T-helper 1 cell (primary cell): ENCODE measurements around the gene CUL3.

Experiments
- DNase-seq, 5 donors: peaks; one replicate each; pipeline ENCODE4 v3.0.0-alpha.2; 2012 to 2020

Gene CUL3

DNA sequence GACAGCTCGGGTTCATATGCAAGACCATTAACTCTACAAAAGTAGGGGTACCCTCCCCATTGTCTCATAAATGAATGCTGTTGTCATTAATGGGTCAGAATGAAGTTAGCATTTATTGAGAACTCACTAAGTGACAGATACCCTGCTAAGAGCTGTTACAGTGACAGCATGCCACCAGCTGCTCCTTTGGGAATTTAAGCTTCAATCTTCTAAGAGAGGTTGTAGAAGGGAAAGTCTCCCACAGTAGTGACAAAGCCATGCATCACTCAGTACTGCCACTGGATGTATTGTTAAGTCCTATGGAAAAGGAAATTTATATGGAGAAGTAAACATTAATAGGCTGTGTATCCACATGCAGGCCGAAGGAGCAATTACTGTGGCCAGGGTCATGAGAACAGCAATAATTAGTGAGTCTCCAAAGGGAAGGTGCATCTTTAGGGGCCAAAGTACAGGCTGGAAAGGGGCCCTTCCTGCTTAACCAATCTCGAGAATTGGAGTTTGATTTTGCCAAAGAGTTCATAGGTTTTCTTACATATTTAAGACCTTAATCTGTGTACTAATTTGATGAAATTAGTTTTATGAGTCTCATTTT, 118.8 kb downstream of the CUL3 start:
- DNase-seq = no peak

DNA sequence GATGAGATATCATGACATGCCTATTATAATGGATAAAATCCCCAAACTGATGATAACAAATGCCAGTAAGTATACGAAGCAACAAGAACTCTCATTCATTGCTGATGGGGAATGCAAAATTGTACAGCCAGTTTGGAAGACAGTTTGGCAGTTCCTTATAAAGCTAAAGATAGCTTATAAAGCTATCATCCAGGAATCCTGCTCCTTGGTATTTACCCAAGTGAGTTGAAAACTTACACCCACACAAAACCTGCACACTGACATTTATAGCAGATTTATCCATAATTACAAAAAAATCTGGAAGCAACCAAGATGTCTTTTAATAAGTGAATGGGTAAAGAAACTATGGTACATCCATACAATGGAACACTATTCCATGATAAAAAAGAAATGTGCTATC, 123.8 kb downstream of the CUL3 start:
- no peak for DNase-seq

DNA sequence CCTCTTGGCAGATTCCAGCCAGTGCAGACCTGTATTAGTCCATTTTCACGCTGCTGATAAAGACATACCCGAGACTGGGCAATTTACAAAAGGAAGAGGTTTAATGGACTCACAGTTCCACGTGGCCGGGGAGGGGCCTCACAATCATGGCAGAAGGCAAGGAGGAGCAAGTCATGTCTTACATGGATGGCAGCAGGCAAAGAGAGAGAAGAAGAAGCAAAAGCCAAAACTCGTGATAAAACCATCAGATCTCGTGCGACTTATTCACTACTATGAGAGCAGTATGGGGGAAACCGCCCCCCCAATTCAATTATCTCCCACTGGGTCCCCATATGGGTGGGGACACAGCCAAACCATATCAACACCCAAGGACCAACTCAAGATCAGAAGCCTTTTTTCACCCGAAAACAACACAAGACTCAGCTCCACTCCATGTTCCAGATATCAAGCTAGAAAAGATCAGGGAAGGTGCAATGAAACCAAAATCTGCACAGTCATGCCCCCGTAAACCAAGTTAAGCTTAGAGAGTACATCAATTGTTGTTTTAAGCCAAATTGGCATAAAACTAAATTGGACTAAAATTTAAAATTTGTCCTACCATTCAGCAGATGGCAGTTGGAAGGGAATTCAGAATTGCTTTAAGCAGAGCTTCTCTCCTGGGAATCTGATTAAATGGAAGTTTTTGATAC, 127.6 kb downstream of the CUL3 start:
- no peak for DNase-seq

DNA sequence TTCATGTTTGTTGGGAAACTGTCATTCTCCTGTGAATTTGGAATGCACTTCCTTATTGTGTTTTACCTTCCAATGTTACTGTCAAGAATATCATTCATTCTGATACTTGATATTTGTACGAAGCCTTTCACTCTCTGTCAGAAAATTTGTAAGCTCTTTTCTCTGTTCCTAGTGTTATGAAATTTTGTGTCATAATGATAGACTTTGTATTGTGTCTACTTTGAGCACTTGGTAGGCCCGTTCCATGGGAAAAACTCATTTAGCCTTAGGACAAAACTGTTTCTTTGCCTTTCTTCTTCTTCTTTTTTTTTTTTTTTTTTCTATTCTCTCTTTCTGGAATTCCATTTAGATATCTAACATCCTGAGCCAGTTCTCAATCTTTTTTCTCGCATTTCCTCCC, 131.3 kb downstream of the CUL3 start:
- no peak for DNase-seq

DNA sequence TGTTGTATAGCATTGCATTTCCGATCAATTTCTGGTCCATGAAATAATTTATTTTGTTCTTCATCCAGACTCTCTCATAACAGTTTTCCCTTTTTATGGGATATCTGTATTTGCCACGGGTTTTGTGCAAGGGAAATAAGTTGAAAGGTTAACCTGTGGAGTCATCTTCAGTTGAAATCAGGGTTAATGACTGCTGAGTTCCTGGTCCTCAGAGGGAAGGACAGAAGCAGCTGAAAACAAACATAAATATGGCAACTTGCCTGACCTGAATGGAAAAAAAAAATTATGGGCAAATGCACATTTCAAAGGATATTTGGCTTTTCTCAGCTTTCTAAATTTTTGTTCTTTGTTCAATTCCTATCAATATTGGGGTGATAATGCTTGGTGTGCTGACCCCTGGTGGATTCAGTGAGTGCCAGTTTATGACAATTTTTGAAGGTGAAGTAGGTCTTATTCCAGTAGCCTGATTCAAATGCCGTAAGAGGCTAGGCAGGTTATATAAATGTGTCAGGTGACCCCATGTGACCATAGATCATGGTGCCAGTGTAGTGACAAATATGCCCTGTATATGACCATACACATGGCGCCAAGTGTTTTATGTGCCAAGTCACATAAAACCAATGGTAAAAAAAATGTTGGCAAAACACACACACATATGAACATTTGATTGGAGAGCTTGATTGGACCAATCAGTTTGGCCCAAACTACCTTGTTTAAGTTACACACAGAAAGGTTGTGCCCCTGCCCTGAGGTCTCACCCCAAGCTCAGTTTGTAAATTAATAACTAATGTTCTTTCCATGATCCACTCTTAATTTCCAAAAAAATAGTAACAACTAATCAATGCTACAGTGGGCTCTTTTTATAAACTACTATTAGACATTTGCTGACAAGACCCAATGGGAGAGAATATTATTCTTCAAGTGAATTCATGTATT, 135.7 kb downstream of the CUL3 start:
- DNase-seq = no peak

DNA sequence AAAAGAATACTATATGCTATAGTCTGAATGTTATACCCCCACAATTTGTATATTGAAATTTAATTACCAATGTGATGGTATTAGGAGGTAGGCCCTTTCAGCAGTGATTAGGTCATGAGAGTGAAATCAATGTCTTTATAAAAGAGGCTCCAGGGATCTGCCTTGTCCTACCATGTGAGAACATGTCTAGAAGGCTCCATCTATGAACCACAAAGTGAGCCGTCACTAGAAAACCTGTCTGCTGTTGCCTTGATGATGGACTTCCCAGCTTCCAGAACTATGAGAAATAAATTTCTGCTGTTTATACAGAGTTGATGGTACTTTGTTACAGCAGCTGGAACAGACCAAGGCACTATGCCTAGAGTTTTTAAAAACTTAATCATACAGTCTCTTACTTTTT, 136.9 kb downstream of the CUL3 start:
- DNase-seq = no peak

DNA sequence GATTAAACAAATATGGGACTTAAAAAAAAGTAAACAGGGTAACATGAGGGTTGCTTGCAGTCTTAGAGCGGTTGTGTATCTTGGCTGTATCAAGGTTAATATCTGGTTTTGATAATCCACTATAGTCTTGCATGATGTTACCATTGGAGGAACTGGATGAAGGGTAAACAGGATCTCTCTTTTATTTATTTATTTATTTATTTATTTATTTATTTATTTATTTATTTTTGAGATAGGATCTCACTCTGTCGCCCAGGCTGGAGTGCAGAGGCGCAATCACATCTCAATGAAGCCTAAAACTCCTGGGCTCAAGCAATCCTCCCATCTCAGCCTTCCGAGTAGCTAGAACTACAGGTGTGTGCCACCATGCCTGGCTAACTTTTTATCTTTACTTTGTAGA, 140.4 kb downstream of the CUL3 start:
- no peak for DNase-seq

DNA sequence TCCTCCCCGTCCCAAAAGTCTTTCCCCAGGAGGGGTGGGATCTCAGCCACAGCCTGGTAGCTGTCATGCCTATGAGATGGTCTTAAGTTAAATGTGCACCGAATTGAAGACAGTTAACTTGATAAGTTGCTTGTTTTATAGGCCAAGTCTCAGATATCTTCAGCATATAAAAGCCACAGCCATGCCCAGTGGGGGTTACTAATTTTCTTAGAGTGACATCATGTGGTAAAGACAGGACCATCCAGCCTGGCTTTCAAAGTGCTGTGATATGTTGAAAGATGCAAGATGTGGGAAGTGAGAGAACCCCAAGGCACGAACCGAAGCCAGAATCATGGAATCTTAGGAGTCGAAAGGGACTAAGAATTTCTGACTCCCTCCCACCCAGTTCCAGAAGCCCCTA, 141.1 kb downstream of the CUL3 start:
- DNase-seq = no peak

DNA sequence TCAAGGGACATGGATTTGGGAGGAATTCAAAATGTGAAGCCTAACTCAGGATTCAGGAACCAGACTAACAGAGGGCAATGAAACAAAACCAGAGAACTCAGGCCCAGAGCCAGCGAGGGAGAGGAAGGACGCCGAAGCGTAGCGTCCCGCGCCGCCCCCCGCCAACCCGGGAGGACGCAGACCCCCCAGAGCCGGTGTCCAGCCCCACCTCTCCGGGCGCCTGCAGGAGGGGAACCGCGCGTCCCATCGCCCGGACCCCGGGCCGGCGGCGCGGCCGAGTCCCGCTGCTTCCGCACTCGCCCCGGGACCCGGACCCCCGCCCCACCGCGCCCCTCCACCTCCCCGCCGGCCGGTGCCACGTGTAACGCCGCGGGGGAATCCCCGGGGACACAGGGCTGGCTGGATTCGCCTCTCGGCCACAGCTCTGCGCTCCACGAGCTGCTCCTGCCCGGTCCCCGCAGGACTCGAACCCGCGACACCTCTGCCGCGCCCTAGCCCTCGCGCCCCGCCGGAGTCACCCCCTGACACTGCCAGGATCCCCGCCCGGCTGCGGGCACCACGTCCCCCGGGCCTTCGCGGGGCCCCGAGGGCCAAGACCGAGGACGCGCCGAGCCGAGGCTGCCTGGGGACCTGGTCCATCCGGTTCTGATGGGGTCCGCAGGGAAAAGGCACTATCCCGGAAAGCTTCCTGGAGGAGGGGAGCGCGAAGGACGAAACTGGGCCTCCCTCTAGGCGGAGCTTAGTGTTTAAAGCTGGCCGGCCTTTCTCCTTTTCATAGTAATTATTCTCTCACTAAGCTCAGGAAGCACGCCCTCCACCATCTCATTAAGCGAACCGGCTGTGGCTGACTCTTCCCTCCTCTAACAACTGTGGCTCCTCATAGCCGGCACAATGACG, 142.8 kb downstream of the CUL3 start:
- DNase-seq = no peak

DNA sequence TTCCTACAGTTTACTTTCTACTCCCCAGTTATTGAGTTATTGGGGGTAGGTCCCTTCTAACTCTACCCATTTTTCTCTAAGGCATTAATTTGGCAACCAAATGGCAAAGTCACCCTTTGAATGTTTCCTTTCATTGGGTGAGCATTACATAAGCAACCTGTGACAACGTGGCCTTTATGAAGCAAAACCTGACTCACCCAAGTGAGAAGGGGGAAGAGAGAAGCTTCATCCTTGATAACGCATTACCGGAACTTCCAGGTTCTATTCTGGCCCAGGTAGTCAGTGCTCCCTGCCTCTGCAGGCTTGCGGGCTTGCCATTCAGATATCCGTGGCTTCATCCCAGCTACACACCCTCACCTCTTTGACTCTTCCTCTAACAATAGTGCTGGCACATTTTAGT, 144.2 kb downstream of the CUL3 start:
- no peak for DNase-seq

DNA sequence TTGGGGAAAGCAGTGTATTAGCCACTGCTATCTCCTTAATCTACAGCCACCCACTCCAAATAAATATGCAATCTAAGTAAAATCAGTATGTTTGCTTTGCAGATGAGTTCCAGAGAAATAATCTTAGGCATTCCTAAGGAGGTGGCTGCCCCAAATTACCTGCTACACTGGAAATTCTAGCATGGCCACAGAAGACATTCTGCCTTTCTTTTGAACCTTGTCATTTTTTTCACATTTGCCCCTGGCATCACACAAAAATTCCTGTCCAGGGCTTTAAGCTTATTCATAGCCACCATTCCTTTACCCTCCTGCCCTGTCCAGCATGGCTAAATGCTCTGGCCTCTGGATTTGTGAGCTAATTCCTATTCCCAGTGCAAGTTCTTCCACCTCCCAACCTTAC, 146.4 kb downstream of the CUL3 start:
- no peak for DNase-seq

DNA sequence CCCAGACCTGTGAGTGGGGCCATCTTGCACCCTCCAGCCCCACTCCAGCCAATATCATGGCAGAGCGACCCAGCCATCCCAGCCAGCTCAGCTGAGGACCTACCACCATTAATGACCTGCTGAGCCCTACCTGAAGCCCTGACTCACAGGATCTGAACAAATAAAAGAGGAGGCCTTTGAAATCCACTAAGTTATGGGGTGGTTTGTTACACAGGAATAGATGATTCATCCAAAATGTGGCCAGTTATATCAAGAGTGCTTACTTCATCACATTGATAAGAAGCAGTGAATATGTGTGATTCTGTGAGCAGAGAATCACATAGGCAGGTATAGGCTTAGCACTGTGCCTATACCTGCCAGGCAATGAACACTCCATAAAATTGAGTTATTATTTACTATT, 148.5 kb downstream of the CUL3 start:
- no peak for DNase-seq

DNA sequence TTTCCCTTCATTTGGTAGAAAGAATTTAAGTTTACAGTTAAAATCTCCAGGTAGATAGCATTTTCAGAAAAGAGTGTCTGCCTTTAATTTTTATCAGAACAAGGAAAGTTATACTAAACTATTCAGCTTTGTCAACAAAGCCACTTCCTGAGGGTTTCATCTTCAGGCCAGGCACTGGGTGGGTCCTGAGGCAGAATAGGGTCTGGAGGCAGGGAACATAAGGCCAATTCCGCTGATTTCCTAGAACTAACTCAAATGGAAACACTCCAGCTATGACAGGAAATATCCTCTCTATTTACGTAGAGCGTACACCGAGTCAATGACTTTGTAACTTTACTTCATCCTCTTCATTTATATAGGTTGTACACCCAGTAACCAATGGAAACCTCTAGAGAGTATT, 150.5 kb downstream of the CUL3 start:
- no peak for DNase-seq

DNA sequence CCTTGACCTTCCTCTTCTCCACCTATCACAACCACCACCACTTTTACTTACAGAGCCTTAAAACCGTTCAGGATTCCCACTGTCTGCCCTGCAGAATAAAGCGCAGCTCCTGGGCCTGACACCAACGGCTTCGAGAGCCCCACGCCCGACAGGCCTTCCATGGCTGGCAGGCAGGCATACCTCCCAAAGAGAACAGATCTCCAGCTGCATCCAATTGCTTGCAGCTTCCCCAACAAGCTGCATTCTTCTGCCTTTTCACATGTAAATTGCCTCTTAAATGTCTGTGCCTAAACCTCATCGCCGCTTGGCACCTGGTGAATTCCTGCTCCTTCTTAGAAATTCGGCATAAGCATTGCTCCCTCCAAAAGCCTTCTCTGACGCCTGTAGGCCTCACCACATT, 151.7 kb downstream of the CUL3 start:
- DNase-seq = no peak

DNA sequence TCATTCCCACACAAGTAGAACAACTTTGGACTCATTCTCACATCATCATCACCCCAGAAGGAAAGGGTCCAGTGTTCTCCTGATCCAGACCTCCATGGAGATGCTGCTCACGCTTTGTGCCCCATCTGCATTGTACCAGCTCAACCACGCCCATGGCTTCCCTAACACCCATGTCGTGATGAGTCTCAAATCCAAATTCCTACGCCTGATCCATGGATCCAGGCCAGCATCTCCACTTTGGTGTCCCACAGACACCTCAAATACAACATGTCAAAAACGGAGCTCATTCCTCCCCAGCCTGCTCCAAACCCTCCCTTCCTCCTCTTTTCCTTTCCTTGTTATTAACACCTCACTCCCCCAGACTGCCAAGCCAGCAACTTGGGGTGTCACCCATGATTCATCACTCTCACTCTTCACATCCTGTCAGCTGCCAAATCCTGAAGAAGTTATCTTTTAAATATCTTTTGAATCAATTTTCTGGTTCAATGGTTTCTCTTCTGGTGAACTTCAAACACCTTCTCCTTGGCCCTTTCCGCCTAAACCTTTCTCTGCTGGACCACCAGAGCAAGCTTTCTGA, 153.1 kb downstream of the CUL3 start:
- DNase-seq = no peak

DNA sequence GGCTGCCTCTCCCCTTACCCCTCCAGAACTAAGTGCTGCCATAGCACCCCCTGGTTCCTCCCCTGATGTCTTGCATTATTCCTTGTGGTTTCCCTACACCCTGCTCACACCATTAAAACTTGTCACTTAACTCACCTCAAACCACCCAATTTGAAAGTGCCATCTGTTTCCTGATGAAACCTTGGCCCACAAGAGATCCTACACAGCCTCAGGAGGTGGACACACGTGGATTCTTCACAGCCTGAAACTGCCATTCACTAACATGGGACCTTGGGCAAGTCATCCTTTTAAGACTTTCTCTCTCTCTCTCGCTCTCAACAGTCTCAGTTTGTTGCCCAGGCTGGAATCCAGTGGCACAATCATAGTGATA, 155.7 kb downstream of the CUL3 start:
- DNase-seq = no peak

DNA sequence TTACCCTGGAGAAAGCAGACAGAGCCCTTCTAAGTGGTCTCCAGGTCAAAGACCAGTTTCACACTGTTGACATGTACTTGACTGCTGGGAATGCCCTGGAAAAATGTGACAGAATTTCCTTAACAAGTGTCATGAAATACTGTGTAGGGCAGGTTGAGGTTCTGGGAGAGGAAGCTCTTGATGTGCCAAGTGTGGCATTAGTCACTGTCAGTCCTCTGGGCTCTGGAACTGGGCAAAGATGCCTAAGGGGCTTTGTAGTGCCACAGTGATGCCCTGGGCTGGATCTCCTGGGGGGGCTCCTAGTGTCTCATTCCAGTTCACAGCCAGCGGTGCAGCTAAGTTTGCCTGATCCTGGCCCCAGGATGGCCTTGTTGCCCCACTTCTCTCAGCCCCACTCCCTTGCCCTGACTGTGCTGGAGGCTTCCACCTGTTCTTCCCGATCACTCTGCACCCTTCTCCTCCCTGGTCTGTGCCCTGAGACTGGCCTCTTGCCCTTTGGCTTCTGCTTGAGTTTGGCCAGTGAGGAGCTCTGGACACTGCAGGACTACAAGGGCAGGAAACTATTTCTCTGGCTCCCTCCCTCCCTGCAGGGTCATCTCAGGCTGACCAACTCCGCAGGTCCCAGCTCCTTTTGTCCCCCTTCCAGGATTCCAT, 156.2 kb downstream of the CUL3 start:
- DNase-seq = no peak

DNA sequence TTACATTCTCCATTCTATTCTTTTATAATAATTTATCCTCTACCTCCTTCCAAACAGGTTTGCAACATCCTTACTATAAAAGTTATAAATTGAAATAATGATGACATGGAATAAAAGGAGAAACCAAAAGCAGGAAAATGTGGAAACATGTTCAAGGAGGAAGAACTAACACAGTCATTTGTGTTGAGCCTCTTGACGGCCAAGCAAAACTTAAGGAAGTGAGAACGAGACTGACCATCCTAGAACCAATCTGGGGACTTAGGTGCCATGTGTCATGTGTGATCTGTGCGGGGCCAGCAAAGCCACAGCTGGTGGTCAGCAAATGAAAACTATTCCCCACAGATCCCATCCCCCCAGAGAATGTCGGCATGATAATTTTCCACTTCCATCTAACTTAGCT, 157.7 kb downstream of the CUL3 start:
- DNase-seq = no peak

DNA sequence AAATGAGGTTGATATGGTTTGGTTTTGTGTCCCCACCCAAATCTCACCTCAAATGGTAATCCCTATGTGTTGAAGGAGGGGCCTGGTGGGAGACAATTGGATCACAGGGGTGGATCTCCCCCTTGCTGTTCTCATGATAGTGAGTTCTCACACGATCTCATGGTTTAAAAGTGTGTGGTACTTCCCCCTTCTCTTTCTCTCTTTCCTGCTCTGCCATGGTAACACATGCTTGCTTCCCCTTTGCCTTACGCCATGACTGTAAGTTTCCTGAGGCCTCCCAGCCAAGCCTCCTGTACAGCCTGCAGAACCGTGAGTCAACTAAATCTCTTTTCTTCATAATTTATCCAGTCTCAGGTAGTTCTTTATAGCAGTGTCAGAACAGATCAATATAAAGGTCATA, 158.5 kb downstream of the CUL3 start:
- no peak for DNase-seq

DNA sequence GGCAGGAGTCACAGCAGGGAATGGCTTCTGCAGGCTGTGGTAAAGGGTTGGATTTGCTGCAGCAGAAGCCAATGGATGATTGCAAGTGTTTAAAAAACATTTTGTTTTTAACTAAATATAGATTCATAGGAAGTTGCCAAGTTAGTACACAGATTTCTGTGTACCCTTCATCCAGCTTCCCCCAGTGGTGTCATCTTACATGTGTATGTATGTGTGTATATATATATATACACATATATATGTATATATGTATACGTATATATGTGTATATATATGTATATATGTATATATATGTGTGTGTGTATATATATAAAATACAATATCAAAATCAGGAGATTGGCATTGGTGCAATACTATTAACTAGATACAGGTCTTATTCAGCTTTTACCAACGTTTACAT, 164.1 kb downstream of the CUL3 start:
- no peak for DNase-seq
